Rectal smooth muscle tissue (tissue), 1 donor: ENCODE data around the gene KIF1A.

Experiments used
- H3K27ac ChIP-seq: one replicate; pipeline ENCODE4 v1.7.0; 2013; ENCODE audit warnings: low read depth, low read length, inconsistent platforms
- H3K27me3 ChIP-seq: one replicate; pipeline ENCODE4 v1.7.0; 2013; ENCODE audit warnings: low read length; ENCODE audit not compliant: control insufficient read depth, insufficient read depth
- H3K36me3 ChIP-seq: one replicate; pipeline ENCODE4 v1.7.0; 2013; ENCODE audit warnings: low read length; ENCODE audit not compliant: control insufficient read depth, insufficient read depth
- H3K4me1 ChIP-seq: one replicate; pipeline ENCODE4 v1.7.0; 2013; ENCODE audit warnings: low read length; ENCODE audit not compliant: control insufficient read depth, insufficient read depth
- H3K4me3 ChIP-seq: one replicate; pipeline ENCODE4 v1.7.0; 2013; ENCODE audit warnings: low read length
- H3K9ac ChIP-seq: one replicate; pipeline ENCODE4 v1.7.0; 2013; ENCODE audit warnings: low read length

KIF1A gene

GRCh38 chr2:240767341-240767740 lies 52.7 kb downstream of the KIF1A start:
- Histone ChIP-seq H3K4me1 (no peaks in the 10 kb centered on the region), H3K36me3 (no peaks in the 10 kb centered on the region), H3K27me3 (no peaks in the 10 kb centered on the region), H3K9ac (no peak overlapping the region), H3K4me3 (no peak overlapping the region), H3K27ac (no peak overlapping the region)

DNA sequence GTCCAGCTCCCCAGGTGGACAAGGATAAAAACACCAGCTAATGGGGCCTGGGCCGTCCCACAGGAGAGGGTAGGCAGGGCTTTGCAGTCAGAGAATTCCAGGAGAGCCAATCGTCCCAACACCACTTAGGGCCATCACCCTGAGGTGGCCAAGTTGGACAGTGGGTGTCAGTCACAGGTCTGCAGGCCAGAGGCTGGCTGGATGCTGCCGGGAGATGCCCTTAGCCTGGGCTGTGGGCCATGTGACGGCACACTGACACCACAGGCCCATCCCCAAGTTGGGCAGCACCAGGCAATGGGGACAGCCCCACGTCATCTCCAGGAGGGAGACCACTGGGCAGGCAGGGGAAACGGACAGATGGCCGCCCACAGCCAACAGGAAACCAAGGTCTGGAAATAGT lies 53.9 kb downstream of the KIF1A start:
- Histone ChIP-seq H3K36me3 (no peaks in the 10 kb centered on the region), H3K4me3 (no peak overlapping the region), H3K4me1 (no peaks in the 10 kb centered on the region), H3K27me3 (no peaks in the 10 kb centered on the region), H3K27ac (no peak overlapping the region), H3K9ac (no peak overlapping the region)

GRCh38 chr2:240765007-240765406 lies 55.0 kb downstream of the KIF1A start:
- Histone ChIP-seq H3K36me3 (no peaks in the 10 kb centered on the region), H3K4me1 (no peaks in the 10 kb centered on the region), H3K4me3 (no peak overlapping the region), H3K9ac (no peak overlapping the region), H3K27me3 (no peaks in the 10 kb centered on the region), H3K27ac (no peak overlapping the region)

DNA sequence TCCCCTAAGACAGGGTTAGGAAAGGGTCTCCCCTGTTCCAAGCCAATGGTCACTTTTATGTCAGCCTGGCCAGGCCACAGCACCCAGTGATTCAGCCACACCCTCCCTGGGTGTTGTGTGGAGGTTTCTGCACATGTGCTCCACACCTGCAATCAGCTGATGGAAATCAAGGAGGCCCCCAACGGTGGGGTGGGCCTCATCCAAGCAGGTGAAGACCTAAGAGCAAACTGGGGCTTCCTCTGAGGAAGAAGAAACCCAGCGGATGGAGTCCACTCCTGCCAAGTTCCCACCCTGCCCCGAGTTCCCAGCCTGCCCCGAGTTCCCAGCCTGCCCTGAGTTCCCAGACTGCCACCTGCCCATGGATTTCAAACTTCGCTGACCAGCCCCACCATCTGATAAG lies 55.4 kb downstream of the KIF1A start:
- no peaks in the 10 kb centered on the region for H3K36me3 ChIP-seq
- H3K4me3 ChIP-seq: no peak overlapping the region
- no peak overlapping the region for H3K27ac ChIP-seq

GRCh38 chr2:240762971-240763370 lies 57.0 kb downstream of the KIF1A start:
- no peaks in the 10 kb centered on the region for H3K27me3 ChIP-seq
- H3K27ac ChIP-seq: no peak overlapping the region
- no peaks in the 10 kb centered on the region for H3K4me1 ChIP-seq
- no peaks in the 10 kb centered on the region for H3K36me3 ChIP-seq
- no peak overlapping the region for H3K9ac ChIP-seq
- H3K4me3 ChIP-seq: no peak overlapping the region

More for the DNA sequence above, 55.4 kb downstream of the KIF1A start:
- no peak overlapping the region for H3K9ac ChIP-seq
- no peaks in the 10 kb centered on the region for H3K4me1 ChIP-seq
- no peaks in the 10 kb centered on the region for H3K27me3 ChIP-seq

- no peak overlapping the region for H3K27ac ChIP-seq
- no peak overlapping the region for H3K4me3 ChIP-seq
- H3K27me3 ChIP-seq: no peaks in the 10 kb centered on the region
- no peak overlapping the region for H3K9ac ChIP-seq
- no peaks in the 10 kb centered on the region for H3K4me1 ChIP-seq
- H3K36me3 ChIP-seq: no peaks in the 10 kb centered on the region
These were observed 57.8 kb downstream of the KIF1A start for GRCh38 chr2:240762249-240762648.

- no peak overlapping the region for H3K27ac ChIP-seq
- H3K4me3 ChIP-seq: no peak overlapping the region
- no peaks in the 10 kb centered on the region for H3K36me3 ChIP-seq
- H3K4me1 ChIP-seq: no peaks in the 10 kb centered on the region
- no peak overlapping the region for H3K9ac ChIP-seq
- H3K27me3 ChIP-seq: no peaks in the 10 kb centered on the region
These were observed 59.3 kb downstream of the KIF1A start for GRCh38 chr2:240760576-240761246.

GRCh38 chr2:240760121-240760520 lies 59.9 kb downstream of the KIF1A start:
- no peaks in the 10 kb centered on the region for H3K4me1 ChIP-seq

DNA sequence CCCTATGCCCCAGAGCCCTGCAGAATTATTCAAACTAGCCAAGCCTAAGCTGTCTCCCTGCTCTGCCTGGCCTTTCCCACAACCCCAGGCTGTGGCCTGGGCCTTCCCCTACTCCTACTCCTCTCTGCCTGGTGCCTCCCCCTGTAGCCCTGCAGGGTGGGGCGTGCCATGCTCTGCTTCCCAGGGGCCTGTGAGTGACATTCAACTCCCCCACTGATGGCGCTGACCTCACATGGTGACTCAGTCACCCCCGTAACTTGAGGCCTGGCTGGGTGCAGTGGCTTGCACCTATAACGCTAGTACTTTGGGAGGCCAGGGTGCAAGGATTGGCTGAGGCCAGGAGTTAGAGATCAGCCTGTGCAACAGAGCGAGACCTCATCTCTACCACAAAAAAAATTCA lies 60.6 kb downstream of the KIF1A start:
- no peaks in the 10 kb centered on the region for H3K36me3 ChIP-seq
- H3K4me3 ChIP-seq: no peak overlapping the region
- H3K27me3 ChIP-seq: no peaks in the 10 kb centered on the region
- H3K4me1 ChIP-seq: no peaks in the 10 kb centered on the region
- no peak overlapping the region for H3K9ac ChIP-seq
- H3K27ac ChIP-seq: no peak overlapping the region

More at GRCh38 chr2:240760121-240760520, 59.9 kb downstream of the KIF1A start:
- Histone ChIP-seq H3K27me3 (no peaks in the 10 kb centered on the region), H3K9ac (no peak overlapping the region), H3K36me3 (no peaks in the 10 kb centered on the region), H3K4me3 (no peak overlapping the region), H3K27ac (no peak overlapping the region)

DNA sequence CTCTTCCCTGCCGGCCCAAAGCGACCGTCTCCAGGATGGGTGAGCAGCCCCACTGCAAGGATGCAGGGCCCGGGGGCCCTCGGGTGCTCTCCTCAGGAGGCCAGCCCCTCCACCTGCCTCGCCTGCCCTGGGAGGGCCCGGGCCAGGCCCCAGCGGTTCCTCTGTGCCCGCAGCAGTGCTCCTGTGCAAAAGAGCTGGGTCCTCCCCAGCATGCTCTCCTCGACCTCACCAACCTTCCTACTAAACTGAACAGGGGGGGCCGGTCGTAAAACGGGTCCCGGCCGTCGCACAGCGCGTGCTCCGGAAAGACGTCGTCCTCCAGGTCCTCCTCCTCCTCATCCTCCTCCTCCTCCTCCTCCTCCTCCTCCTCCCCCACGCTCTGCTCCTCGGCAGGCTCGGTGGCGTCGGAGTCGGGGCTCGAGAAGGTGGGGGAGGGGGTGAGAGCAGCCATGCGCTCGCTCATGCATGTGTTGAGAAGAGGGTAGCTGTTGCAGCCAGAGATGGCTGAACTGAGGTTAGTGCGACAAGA lies 62.9 kb downstream of the KIF1A start:
- Histone ChIP-seq H3K4me1 (no peaks in the 10 kb centered on the region), H3K36me3 (no peaks in the 10 kb centered on the region), H3K27ac (no peak overlapping the region), H3K9ac (no peak overlapping the region), H3K4me3 (no peak overlapping the region), H3K27me3 (no peaks in the 10 kb centered on the region)

GRCh38 chr2:240752209-240752608 lies 67.8 kb downstream of the KIF1A start:
- Histone ChIP-seq H3K9ac (no peak overlapping the region), H3K27me3 (no peaks in the 10 kb centered on the region), H3K36me3 (no peaks in the 10 kb centered on the region), H3K4me1 (no peaks in the 10 kb centered on the region), H3K4me3 (no peak overlapping the region), H3K27ac (no peak overlapping the region)

- Histone ChIP-seq H3K27me3 (no peaks in the 10 kb centered on the region), H3K36me3 (no peaks in the 10 kb centered on the region), H3K4me3 (no peak overlapping the region), H3K9ac (no peak overlapping the region), H3K4me1 (no peaks in the 10 kb centered on the region), H3K27ac (no peak overlapping the region)
These were observed 69.6 kb downstream of the KIF1A start for GRCh38 chr2:240750409-240750808.

- no peak overlapping the region for H3K27ac ChIP-seq
- H3K36me3 ChIP-seq: no peaks in the 10 kb centered on the region
- H3K4me1 ChIP-seq: no peaks in the 10 kb centered on the region
- no peak overlapping the region for H3K9ac ChIP-seq
- no peak overlapping the region for H3K4me3 ChIP-seq
- H3K27me3 ChIP-seq: no peaks in the 10 kb centered on the region
These were observed 70.5 kb downstream of the KIF1A start for GRCh38 chr2:240749516-240749915.
